ENCODE results near the gene PITPNC1.

Gene PITPNC1

DNA sequence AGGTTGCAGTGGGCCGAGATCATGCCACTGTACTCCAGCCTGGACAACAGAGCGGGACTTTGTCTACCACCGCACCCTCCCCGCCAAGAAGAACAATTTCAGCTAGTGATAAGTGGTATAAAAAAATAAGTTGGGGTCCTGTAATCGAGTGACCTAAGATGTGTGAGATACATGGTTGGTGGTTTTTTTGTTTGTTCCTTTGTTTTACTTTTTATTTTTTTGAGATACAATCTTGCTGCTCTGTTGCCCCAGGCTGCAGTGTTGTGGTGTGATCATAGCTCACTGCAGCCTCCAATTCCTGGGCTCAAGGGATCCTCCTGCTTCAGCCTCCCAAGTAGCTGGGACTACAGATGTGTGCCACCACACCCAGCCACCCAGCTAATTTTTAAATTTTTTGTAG is 58.7 kb downstream of the PITPNC1 start:
- no peak for DNase-seq

DNA sequence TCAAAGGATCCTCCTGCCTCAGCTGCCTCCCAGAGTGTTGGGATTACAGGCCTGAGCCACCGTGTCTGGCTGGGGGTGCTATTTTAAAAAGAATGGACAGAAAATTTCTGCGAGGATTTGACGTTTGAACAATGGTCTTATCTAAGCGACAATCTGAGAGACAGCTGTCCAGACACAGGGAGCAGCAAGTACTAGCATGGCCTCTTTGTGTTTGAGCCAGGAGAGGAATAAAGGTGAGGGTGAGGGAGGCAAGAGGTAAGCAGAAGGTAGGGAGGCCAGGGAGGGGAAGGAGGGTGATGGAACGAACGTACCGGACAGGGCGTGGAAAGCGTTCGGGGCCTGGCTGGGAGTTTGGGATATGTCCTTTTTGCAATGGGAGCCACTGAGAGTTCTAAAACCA is 59.2 kb downstream of the PITPNC1 start:
- DNase-seq = no peak

DNA sequence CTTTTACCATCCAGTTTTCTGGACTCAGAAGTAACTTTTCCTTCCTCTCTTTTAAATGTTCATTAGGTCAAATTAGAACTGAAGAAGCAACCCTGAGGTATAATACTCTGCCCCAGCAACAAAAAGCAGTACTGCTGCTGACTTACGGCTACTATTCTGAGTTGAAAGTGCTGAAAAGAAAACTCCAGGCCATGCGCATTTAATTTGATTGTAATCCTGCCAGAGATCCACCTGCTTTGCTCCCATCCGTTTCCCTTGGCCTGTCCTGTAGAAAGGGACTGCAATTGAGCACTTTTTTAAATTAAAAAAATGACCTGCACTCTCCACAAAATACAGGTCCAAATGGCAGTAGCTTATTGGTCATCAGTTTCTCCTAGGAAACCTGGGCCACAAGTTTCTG is 61.6 kb downstream of the PITPNC1 start:
- no peak for DNase-seq

DNA sequence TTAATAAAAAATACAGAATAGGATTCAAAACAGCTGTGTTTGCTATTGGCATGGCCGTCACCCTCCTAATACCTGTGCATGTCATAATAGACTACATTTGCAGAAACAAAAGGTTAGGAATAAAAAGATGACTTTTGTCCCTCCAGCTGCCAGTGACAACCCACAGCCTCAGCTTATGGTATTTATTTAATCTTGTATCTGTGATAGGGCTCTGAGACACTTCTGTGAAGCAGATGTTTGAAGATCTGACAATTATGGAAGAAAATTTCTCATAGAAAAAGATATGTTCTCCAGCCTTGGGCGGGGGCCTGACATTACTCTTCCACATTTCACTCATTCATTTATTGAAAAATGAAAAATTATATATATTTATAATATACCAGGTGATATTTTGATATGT is 62.2 kb downstream of the PITPNC1 start:
- DNase-seq = no peak

DNA sequence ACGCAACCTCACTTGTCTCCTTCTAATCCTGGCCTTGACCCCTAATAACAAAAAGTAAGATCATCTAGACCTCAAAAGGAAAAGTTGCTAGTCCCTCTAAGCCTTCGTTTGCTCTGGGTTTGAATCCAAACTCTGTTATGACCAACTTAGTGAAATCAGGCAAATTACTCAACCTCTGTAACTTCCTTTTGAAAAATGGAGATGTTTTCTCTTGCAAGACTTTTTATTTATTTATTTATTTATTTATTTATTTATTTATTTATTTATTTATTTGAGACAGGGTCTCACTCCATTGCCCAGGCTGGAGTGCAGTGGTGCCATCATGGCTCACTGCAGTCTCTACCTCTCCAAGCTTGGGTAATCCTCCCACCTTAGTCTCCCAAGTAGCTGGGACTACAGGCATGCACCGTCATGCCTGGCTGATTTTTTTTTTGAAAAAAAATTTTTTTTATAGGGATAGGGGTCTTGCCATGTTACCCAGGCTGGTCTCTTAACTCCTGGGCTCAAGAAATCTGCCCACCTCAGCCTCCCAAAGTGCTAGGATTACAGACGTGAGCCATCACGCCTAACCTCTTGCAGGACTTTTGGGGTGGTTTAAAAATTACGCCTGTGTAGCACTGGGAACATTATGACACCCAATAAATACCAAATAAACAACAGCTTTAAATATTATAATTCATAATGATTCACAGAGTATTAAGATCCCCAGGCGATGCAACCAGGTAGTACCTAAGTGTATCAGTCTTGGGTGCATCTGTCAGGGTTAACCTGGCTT is 63.4 kb downstream of the PITPNC1 start:
- DNase-seq = no peak

DNA sequence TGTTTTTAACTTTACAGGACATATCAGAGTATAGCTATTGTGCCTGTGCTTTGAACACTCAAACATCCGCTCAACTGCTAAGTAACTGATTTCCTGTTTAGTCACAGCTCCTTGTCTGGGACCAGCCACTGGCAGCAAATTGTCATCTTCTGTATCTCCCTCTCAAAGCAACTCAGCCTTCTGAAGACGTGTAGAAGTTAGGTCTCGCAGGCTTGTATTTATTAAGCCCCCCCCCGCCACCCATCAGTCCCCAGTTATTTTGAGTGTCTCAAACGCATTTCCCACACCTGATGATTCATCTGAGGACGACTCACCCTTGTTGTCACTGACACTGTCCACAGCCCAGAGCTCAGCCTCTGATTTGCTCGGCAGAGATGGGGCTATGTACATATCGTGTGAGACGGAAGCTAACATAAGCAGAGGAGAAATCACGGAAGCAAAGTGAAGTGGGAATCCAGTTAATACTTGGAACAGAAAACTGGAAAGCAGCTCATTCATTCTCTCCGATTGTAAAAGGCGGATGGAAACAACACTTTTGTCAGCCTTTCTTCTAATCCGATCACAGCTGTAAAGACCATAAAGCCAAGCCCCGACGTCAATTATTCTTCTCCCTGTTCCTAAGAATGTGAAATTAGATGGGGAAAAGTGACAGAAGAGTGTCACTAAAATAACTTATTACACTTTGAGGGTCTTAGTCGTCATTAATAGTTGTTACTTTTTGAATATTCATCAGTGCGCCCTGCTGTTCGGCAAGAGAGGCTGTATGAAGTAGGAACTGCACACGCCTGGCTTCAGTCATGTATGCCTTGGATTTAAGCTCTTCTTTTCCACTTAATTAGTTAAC is 64.2 kb downstream of the PITPNC1 start:
- no peak for DNase-seq

DNA sequence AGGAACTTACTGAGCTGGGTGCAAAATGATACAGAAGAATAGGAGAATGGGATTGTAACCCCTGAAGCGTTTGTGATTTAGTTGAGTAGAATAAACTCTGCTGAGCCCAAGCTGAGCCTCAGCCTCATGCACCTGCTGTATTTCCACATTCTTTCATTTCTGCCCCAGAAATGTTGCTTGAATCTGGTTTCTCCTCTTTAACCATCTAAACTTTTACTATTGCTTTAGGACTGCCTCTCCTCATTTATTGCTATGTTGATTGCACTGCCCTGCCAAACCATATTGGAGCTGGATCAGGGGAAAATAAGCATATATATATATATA is 64.8 kb downstream of the PITPNC1 start:
- no peak for DNase-seq

DNA sequence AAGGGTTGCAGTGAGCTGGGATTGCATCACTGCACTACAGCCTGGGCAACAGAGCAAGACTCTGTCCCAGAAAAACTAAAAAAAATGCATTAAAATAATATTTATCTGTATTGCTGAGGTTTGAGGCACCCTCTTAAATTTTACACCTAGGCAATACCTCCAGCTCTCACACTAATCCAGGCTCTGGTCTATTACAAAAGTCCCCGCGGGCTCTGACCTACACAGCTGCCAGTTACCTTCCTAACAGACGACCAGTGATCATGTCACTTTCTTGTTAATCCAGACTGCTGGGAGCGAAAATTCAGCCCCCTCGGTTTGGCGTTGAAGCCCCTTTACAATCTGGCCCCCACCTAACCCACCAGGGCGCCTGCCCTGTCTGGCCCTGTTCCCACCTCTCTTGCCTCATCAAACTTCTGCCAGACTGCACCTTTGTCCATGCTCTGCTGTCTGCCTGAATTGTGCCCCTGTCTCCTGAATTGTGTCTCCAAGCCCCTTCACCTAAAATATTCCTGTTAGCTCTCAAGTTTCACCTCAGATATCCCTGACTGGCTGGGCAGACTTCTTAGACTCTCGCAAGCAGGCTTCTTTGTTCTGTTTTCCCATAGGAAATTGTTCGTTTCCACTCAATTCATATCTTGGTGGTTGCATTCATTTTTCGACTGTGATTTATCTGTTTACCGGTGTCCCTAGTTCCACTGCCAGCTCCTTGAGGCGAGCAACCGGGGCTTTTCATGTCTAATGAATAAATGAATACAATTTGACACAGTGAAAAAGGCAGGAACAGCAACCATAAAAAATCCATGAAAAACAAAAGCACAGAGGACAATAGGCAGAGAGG is 65.9 kb downstream of the PITPNC1 start:
- no peak for DNase-seq

DNA sequence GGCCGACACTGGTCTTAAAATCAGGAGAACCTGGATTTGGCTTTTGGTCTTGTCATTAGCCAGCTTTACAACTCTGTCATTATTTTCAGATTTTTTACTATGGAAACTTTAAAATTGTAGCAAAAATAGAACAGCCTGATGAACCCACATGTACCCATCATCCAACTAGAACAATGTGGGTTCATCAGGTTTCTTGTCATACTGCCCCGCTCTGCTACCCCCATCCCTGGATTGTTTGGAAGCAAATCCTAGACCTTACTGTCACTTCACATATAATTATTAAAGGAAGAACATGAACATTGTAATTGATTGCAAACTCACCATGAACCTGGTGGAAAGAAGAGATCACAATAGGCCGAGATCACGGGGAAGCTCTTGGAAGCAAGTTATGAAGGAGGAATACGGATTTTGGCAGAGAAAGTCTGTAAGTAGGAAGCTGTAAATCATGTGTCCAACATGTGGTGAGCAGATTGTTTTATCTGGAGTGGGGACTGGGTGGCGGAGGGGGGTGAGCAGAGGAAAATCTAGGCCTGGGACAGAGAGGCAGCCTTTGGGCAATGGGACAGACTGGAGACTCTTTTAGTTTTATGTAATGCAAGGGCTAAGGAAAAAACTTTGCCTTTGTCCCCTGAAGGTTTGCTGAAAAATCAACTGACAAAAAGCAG is 67.0 kb downstream of the PITPNC1 start:
- no peak for DNase-seq

DNA sequence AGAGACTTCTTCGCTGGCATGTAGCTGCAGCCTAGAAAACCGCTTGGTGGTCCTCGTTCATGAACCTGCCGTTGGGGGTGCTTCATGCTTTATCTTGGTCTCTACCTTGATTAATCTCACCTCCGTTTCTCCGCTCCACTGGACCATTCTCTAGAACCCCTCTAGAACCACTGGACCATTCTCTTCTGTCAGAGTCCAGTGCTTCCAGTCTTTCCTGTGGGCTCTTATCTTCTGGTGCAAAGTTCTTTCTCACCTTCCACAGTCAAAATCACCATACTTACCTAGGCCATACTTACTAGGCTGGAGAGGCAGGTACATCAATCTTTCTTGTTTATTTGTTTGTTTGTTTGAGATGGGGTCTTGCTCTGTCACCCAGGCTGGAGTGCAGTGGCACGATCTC is 71.4 kb downstream of the PITPNC1 start:
- no peak for DNase-seq

DNA sequence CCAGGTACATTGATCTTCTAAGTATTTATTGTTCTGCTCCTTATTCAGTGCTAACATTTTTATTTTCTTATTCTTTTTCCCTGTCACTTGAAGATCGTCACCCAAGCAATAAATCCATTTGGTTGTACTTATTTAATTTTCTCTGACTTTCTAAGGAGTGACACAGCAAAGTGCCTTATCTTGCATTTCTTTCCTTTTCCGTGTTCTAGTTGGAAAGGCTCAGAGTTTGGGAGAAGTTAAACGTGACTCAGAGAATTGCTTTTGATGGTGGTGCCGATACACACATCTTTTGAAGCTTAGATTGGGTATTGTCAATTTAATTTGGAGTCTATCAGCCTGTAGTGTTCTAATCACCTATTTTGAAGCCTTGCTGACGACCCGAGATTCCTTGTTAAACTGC is 72.0 kb downstream of the PITPNC1 start:
- DNase-seq = no peak

DNA sequence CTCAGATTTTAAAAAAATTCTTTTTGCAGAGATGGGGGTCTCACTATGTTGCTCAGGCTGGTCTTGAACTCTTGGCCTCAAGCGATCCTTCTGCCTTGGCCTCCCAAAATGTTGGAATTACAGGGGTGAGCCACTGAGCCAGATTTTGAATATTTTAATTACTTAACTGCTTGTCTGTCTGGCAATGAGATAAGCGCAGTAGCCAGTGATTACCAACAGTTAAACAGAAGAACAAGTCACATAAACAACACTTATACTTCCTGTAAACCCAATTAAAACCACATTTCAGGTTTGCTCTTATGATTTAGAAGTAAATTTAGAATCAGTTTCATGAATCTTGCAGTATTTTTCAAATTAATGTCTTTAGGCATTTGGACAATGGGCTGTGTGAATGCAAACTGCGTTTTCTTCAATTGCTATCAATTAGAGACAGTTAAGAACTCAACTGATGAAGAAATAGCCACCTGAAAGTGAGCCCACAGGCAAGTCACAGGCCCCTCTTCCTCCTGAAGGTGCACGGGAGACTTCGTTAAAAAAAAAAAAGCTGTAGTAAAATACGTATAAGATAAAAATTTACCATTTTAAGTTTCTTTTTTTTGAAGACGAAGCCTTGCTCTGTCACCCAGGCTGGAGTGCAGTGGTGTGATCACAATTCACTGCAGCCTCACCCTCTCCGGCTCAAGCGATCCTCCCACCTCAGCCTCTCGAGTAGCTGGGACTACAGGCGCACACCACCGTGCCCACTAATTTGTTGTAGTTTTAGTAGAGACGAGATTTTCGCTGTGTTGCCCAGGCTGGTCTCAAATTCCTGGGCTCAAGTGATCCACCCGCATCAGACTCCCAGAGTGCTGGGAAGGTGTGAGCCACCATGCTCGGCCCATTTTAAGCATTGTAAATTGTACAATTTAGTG is 73.0 kb downstream of the PITPNC1 start:
- DNase-seq = no peak

DNA sequence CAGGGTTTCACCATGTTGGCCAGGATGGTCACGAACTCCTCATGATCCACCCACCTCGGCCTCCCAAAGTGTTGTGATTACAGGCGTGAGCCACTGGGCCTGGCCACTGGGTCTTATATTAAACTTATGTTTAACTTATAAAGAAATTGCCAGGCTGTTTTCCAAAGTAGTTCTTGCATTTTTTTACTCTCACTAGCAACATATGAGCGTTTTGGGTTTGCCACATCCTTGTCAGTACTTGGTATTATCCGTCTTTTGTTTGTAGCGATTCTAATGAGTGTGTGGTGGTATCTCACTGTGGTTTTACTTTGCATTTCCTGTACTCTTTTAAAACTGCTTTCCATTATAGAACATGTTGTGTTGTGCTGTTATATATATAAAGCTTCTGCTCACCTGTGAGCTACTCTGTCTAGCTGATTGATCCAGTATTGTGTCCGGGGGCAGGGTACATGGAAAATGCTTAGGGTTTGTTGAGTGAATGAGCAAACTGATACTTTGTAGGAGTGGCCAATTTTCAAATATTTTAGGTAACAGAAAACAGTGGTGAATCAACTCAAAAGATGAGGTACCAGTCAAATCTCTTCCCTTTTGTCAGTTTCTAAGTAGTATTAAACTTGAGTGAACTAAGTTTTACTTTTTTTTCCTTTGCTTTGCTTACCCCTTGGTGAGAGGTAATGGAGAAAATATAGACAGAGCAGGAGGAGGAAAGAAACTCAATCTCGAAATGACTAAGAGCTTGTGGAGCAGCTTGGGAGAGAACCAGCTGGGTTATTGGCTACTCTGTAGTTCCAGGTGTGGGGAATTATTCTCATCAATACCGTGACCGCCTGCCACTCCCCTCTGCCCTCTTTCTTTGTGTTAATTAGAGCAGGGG is 75.8 kb downstream of the PITPNC1 start:
- no peak for DNase-seq

DNA sequence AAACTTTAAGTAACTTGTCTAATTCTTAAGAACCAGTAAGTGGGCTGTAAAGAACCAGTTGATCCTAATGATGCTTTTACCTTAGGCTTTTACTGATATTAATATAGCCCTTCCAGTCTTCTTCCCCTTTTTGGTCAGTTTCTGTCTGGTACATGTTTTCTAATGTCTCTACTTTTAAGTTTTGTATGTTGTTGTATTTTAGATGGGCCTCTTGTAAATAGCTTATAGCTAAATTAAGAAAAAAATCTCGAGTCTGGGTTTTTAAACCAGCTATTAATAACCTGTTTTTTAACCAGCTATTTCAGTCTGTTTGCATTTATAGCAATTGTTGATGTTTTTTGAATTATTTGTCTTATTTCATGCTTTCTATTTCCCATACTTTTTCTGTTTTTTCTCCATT is 79.0 kb downstream of the PITPNC1 start:
- DNase-seq = no peak

DNA sequence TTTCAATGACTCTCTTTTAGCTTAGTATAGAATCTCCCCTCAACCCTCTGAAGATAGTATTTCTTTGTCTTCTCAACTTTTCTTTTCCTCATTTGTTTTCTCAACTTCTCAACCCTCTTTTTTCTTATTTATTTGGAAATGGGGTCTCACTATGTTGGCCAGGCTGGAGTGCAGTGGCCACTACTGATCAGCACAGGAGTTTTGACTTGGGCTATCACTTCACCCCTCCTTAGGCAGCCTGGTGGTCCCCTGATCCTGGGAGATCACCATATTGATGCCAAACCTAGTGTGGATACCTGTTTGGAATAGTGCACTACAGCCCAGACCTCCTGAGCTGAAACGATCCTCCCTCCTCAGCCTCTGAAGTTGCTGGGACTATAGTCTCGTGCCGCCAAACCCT is 79.8 kb downstream of the PITPNC1 start:
- DNase-seq = no peak

DNA sequence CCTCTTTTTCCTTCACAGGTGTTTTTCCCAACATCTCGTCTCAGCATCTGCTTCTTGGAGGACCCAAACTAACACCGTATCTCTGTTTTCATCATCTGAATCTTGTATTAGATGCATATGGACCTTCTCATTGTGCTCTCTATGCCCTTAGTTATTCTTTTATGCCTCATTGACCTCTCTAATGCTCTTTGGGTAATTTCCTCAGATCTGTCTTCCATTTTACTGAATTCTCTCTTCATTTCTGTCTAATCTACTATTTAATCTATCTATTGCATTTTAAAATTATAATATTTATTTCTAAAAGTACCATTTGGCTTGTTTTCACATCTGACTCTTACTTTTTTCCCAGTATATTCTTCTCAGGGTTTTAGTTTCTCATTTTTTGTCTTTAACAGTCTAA is 81.1 kb downstream of the PITPNC1 start:
- no peak for DNase-seq

DNA sequence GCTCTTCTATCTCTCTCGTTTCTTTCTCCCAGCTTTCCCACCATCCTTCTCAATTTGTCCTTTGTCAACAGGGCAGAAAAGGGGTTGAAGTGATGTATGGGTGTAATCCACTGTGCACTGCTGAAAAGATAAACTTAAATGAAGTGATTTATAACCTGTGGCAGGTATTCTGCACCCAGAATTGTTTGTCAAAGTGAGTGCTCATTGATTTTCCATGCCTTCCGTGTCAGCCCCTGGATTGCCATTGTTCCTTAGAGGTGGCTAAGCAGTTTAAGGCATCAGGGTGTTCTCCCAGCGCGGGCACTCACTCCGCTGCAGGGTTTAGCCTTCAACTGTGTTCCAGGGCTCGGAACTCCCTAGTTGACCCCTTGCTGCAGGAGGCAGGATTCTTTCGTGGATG is 82.9 kb downstream of the PITPNC1 start:
- DNase-seq = no peak

DNA sequence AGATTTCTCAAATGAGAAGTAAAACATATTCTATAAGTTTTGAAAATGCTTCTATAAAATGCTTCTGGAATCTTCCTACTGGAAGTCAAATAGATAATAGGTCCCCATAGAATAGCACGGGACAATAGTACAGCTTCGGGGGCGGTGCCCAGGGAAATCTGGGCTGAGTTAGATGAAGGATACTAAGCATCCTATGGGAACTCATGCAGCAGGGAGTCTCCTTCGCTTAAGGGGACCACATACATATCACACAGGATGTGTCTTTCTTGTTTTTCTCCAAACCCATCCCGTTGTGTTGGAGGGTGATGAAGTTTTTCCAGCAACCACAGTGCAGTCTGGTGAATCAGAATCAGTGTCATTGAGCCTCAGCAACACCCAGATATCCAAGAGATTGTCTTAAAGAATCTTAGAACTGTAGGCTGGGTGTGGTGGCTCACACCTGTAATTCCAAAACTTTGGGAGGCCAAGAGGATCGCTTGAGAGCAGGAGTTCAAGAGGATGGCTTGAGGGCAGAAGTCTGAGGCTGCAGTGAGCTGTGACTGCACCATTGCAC is 84.2 kb downstream of the PITPNC1 start:
- no peak for DNase-seq

DNA sequence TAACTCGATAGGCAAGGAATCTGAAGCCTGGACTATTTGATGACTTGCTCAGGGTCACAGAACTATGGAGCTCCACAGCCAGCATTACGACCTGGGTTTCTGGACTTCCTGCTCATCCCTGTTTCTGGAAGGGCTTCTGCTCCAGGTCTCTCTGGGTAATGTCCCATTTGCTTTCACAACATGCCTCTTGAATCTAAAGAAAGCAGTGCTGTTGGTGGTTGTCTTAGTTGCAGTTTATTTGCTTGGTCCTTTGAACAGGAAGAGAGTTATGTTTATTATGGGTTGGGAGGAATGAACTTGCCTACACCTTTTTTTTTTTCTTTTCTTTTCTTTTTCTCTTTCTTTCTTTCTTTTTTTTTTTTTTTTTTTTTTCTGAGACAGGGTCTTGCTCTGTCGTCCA is 84.8 kb downstream of the PITPNC1 start:
- DNase-seq = no peak

DNA sequence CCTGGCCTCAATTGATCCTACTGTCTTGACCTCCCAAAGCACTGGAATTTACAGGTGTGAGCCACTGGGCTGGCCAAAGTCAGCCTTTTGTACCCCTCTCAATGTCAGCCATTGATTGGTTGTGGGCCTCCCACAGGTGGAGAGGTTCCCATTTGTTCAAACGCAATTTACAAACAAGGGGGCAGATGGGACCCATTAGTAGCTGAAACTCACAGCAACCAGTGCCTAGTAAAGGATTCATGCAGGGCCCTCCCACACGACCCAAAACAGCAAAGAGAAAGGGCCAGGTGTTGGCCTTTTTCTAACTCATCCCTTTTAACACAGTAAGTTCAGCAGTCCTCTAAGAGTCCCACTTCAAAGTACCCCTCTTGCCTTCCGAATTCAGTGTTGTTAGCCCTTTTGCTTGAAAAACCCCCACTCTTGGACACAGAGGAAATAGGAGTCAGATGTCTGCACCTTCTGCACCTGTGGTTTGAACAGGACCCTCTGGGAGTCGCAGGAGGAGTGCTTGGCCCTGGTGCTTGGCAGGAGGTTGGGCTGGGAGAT is 89.2 kb downstream of the PITPNC1 start:
- no peak for DNase-seq

Measured in NCI-H524 treated with DMSO at 0.1 percent for 48 hours (cell line).